ENCODE results near the gene NEUROD2.
A peak's percentile ranks its signal among the peaks of the same experiment; 100 is the strongest.

NEUROD2 gene

GRCh38 chr17:39600288-39600996 lies 7.3 kb downstream of the NEUROD2 start (continued):
- no peak for TF ChIP-seq ZSCAN4 (tag by site-specific recombination; IDR thresholded peaks at IDR 0.05)
- no peak for TF ChIP-seq FEZF1 (tag by site-specific recombination; IDR thresholded peaks at IDR 0.05)
- TF ChIP-seq ZNF394 (tag by site-specific recombination; IDR thresholded peaks at IDR 0.05; ENCODE audit: borderline replicate concordance), result no peak
- TF ChIP-seq ZIC2 (tag by site-specific recombination; IDR thresholded peaks at IDR 0.05), result no peak
- no peak for TF ChIP-seq ZBTB48 (tag by site-specific recombination; IDR thresholded peaks at IDR 0.05)

DNA sequence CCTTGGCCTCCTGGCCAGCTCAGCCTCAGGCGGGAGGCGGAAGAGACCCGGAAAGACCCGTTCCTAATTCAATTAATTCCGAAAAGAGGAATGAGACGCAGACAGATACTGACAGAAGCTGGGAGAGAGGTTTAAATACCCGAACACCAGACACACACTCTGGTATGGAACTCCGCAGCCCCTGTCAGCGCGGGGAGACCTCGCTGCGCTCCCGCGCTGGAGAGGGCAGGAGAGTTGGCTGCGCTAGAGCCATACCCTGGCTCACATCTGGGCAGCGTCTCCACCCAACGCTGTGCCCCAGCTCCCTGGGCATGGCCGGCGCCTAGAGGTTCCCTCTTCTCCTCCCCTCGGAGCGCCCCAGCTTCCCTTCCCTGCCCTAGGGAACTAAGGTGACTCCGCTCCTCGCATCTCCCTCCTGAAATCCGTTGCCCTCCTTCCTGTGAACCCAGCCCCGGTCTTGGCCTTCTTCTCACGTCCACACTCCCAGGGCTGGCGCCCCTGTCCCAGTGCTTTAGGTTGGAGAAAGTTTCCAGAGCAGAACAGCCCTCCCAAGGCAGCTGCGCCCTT lies 8.0 kb downstream of the NEUROD2 start:
- no peak overlapping the region for H3K4me3 ChIP-seq (ENCODE audit: low read depth, low read length)
- peaks cover 4% of the 10 kb centered on the region; the same call in 1 of the 2 replicates for H3K4me1 ChIP-seq (ENCODE audit: control insufficient read depth, insufficient read depth, low read length)
- no peak for TF ChIP-seq ZNF274 (IDR thresholded peaks at IDR 0.05; ENCODE audit: low read length)
- TF ChIP-seq ZNF274 (tag by site-specific recombination; IDR thresholded peaks at IDR 0.05; ENCODE audit: borderline replicate concordance), result no peak
- TF ChIP-seq SP7 (tag by site-specific recombination; IDR thresholded peaks at IDR 0.05), result no peak
- no peak for TF ChIP-seq ZNF157 (tag by site-specific recombination; IDR thresholded peaks at IDR 0.05)
- no peak for TF ChIP-seq ZNF549 (tag by site-specific recombination; IDR thresholded peaks at IDR 0.05)
- TF ChIP-seq ZNF558 (tag by site-specific recombination; IDR thresholded peaks at IDR 0.05), result no peak
- peak; percentile 34; the same call in 1 of the 2 replicates for TF ChIP-seq ZNF600 (tag by site-specific recombination; IDR thresholded peaks at IDR 0.05)
- ChIA-PET POLR2A (no interaction called here), CTCF (interaction anchor here (0.6 to 2.1 kb wide), 5 partner anchors 22 to 305 kb away, joined by 4 to 11 read pairs (median 6); no protein-coding TSS in a partner anchor)
- no peak overlapping the region for H3K27ac ChIP-seq (ENCODE audit: extremely low read depth, low read depth, low read length)
- no peaks in the 10 kb centered on the region for H3K9me3 ChIP-seq (ENCODE audit: control insufficient read depth, insufficient read depth, low read depth, low read length)
- no peaks in the 10 kb centered on the region for H3K36me3 ChIP-seq (ENCODE audit: control insufficient read depth in 2 of 2, insufficient read depth in 1 of 2, low read length in 2 of 2)

DNA sequence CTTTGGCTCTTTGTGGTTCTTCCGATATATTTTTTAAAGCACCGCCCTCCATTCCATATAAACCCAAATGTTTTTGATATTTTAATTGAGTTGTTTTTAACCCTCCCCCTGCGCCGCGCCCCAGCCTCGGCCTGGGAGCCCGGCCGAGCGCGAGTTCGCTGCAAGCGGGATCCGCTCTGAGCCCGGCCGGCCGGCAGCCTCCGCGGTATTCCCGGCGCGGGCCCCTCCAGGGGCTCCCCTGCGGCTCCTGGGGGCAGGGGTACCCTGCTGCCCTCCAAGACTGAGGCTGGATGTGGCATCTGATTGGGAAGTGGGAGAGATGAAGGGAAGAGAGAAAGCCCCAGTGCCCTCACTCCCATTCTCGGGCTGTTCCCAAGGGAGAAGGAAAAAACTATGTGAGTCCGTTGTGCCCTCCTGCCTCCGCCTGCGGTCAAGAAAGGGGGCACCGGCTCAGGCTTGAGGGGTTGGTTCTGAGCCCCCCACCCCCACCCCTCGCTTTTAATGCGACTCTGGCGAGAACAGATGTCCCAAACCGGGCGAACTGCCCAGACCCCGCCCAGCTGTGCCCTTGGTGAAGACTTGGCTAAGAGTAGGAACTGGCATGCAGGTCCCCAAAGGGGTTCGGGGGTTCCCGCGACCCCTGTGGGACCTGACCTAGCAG lies 8.6 kb downstream of the NEUROD2 start:
- Histone ChIP-seq H3K9me3 (ENCODE audit: control insufficient read depth, insufficient read depth, low read depth, low read length) (no peaks in the 10 kb centered on the region), H3K36me3 (ENCODE audit: control insufficient read depth in 2 of 2, insufficient read depth in 1 of 2, low read length in 2 of 2) (no peaks in the 10 kb centered on the region), H3K27ac (ENCODE audit: extremely low read depth, low read depth, low read length) (no peak overlapping the region), H3K4me1 (ENCODE audit: control insufficient read depth, insufficient read depth, low read length) (peaks cover 4% of the 10 kb centered on the region; the same call in 1 of the 2 replicates), H3K4me3 (ENCODE audit: low read depth, low read length) (no peak overlapping the region)
- ChIA-PET POLR2A (no interaction called here), CTCF (interaction anchor here (0.6 to 2.1 kb wide), 7 partner anchors 22 to 361 kb away, joined by 3 to 11 read pairs (median 6); no protein-coding TSS in a partner anchor)
- TF ChIP-seq ZNF335 (tag by site-specific recombination; conservative IDR thresholded peaks at IDR 0.05), result peak; percentile 49; the same call in 1 of the 2 replicates
- TF ChIP-seq ZNF837 (tag by site-specific recombination; IDR thresholded peaks at IDR 0.05), result peak; percentile 31; the same call in 1 of the 2 replicates
- no peak for TF ChIP-seq ZNF280C (tag by site-specific recombination; IDR thresholded peaks at IDR 0.05)
- peak; percentile 30; the same call in 1 of the 2 replicates for TF ChIP-seq ZBTB8A (tag by site-specific recombination; IDR thresholded peaks at IDR 0.05)
- TF ChIP-seq OVOL3 (tag by site-specific recombination; IDR thresholded peaks at IDR 0.05), result no peak
- TF ChIP-seq ZEB2 (tag by site-specific recombination; IDR thresholded peaks at IDR 0.05), result no peak
- TF ChIP-seq PRDM2 (tag by site-specific recombination; IDR thresholded peaks at IDR 0.05; ENCODE audit: borderline replicate concordance), result no peak
- TF ChIP-seq ZNF549 (tag by site-specific recombination; IDR thresholded peaks at IDR 0.05), result no peak
- no peak for TF ChIP-seq ZNF571 (tag by site-specific recombination; IDR thresholded peaks at IDR 0.05)
- TF ChIP-seq ZNF341 (tag by site-specific recombination; IDR thresholded peaks at IDR 0.05; ENCODE audit: low read depth), result 0 out of 2 replicates have a peak, but pooled peaks have one; percentile 10
- TF ChIP-seq ZBTB20 (tag by site-specific recombination; IDR thresholded peaks at IDR 0.05), result peak; percentile 93
- TF ChIP-seq ZNF394 (tag by site-specific recombination; IDR thresholded peaks at IDR 0.05; ENCODE audit: borderline replicate concordance), result peak; percentile 29; the same call in 1 of the 2 replicates

All from HEK293 (cell line).